Activated naive CD8-positive, alpha-beta T cell treated with anti-CD3 and anti-CD28 coated beads, Interleukin-2, amount 10 ng/mL, durations not matched to agents 7 days and 5 days (primary cell): Measurements from ENCODE around the gene CEP135. TPM values are rescaled to one million over a fixed set of nuclear protein-coding genes. Genes with fewer than 3 reads are reported as not detected.

Experiments used
- ATAC-seq: fragments of 150-1000 bp; cut with Tn5 transposase; one replicate; pipeline ENCODE4 v1.10.0; 2021; ENCODE audit warnings: low read depth, moderate library complexity
- POLR2A ChIA-PET: fragments of 350-600 bp; sonication (Branson Sonifier 250); formaldehyde crosslinking; loops from one replicate; lab custom pipeline; 2021; ENCODE audit warnings: antibody characterized with exemption; lab: Charles Lee
- DNase-seq: peaks from one replicate; pipeline ENCODE4 v3.0.0; 2021
- H3K27ac Mint-ChIP-seq: one replicate; pipeline ENCODE4 v1.8.0; 2022; ENCODE audit warnings: mild to moderate bottlenecking, mixed read lengths
- H3K27me3 Mint-ChIP-seq: one replicate; pipeline ENCODE4 v1.8.0; 2022; ENCODE audit warnings: mild to moderate bottlenecking, moderate library complexity, mixed read lengths
- H3K36me3 Mint-ChIP-seq: one replicate; pipeline ENCODE4 v1.8.0; 2021; ENCODE audit warnings: mild to moderate bottlenecking, mixed read lengths
- H3K4me1 Mint-ChIP-seq: one replicate; pipeline ENCODE4 v1.8.0; 2021; ENCODE audit warnings: mixed read lengths
- H3K4me3 Mint-ChIP-seq: one replicate; pipeline ENCODE4 v1.8.0; 2022; ENCODE audit warnings: mild to moderate bottlenecking, moderate library complexity, mixed read lengths
- H3K9me3 Mint-ChIP-seq: one replicate; pipeline ENCODE4 v1.8.0; 2021; ENCODE audit warnings: mixed read lengths
- total RNA-seq, 2 experiments: library from RNA; stranded (reverse); gene quantifications; one replicate each; pipeline ENCODE4 v1.2.3, GENCODE V29; 2021

Gene CEP135
- total RNA-seq = 10 to 100 TPM; 18.3 to 18.8 TPM

- peak; percentile 79 for ATAC-seq
- H3K4me1 Mint-ChIP-seq = peaks cover 22% of the 10 kb centered on the region
- H3K27me3 Mint-ChIP-seq = no peaks in the 10 kb centered on the region
- H3K27ac Mint-ChIP-seq = peak within 1 kb of the TSS; percentile 82
- POLR2A ChIA-PET = interaction anchor here (0.6 to 2.3 kb wide), 9 partner anchors 9 to 1029 kb away, joined by 3 to 17 read pairs (median 3); partner anchors contain the start of gene AASDH
- peak; percentile 96 for DNase-seq
- no peaks in the 10 kb centered on the region for H3K9me3 Mint-ChIP-seq
- H3K36me3 Mint-ChIP-seq = peaks cover 5% of the 10 kb centered on the region
- H3K4me3 Mint-ChIP-seq = peak within 1 kb of the TSS; percentile 83
These were observed at the start of gene CEP135 for GRCh38 chr4:55948726-55949481. Gene CEP135, plus strand, starts transcription at chr4:55948945. Its CDS starts 3,186 bp downstream, at chr4:55952131.

- H3K36me3 Mint-ChIP-seq = peaks cover 32% of the 10 kb centered on the region
- peaks cover 9% of the 10 kb centered on the region for H3K4me1 Mint-ChIP-seq
- no peaks in the 10 kb centered on the region for H3K27me3 Mint-ChIP-seq
- H3K4me3 Mint-ChIP-seq = no peak overlapping the region
- no peaks in the 10 kb centered on the region for H3K9me3 Mint-ChIP-seq
- DNase-seq (no peak), ATAC-seq (no peak)
- POLR2A ChIA-PET = no interaction called here
- H3K27ac Mint-ChIP-seq = no peak overlapping the region
These were observed 46.1 kb upstream of the CEP135 start for GRCh38 chr4:55902677-55903076.

GRCh38 chr4:55903577-55903976 is 45.2 kb upstream of the CEP135 start:
- Mint-ChIP-seq H3K4me3 (no peak overlapping the region), H3K27ac (no peak overlapping the region), H3K9me3 (no peaks in the 10 kb centered on the region), H3K27me3 (no peaks in the 10 kb centered on the region), H3K4me1 (peaks cover 10% of the 10 kb centered on the region), H3K36me3 (peaks cover 32% of the 10 kb centered on the region)
- ATAC-seq = no peak
- no peak for DNase-seq
- POLR2A ChIA-PET = interaction anchor here (1.2 kb wide), 1 partner anchor 10 kb away, joined by 5 read pairs; no protein-coding TSS in a partner anchor

GRCh38 chr4:55904576-55904975 is 44.2 kb upstream of the CEP135 start:
- peaks cover 34% of the 10 kb centered on the region for H3K36me3 Mint-ChIP-seq
- DNase-seq (no peak), ATAC-seq (no peak)
- peaks cover 10% of the 10 kb centered on the region for H3K4me1 Mint-ChIP-seq
- no peak overlapping the region for H3K4me3 Mint-ChIP-seq
- H3K27ac Mint-ChIP-seq = no peak overlapping the region
- no peaks in the 10 kb centered on the region for H3K9me3 Mint-ChIP-seq
- H3K27me3 Mint-ChIP-seq = no peaks in the 10 kb centered on the region
- POLR2A ChIA-PET = interaction anchor here (1.2 kb wide), 1 partner anchor 11 kb away, joined by 5 read pairs; no protein-coding TSS in a partner anchor

- H3K27ac Mint-ChIP-seq = no peak overlapping the region
- no peaks in the 10 kb centered on the region for H3K9me3 Mint-ChIP-seq
- H3K27me3 Mint-ChIP-seq = no peaks in the 10 kb centered on the region
- DNase-seq (no peak), ATAC-seq (no peak)
- POLR2A ChIA-PET = no interaction called here
- H3K4me3 Mint-ChIP-seq = no peak overlapping the region
- H3K4me1 Mint-ChIP-seq = peaks cover 10% of the 10 kb centered on the region
- peaks cover 24% of the 10 kb centered on the region for H3K36me3 Mint-ChIP-seq
These were observed 42.4 kb upstream of the CEP135 start for GRCh38 chr4:55906323-55906722.

- DNase-seq (no peak), ATAC-seq (peak; percentile 42)
- Mint-ChIP-seq H3K36me3 (peaks cover 24% of the 10 kb centered on the region), H3K4me1 (peaks cover 10% of the 10 kb centered on the region), H3K9me3 (no peaks in the 10 kb centered on the region), H3K27ac (no peak overlapping the region), H3K4me3 (peak overlapping the region; percentile 29), H3K27me3 (no peaks in the 10 kb centered on the region)
- POLR2A ChIA-PET = no interaction called here
These were observed 41.8 kb upstream of the CEP135 start for GRCh38 chr4:55906989-55907388.

GRCh38 chr4:55907469-55907868 is 41.3 kb upstream of the CEP135 start:
- H3K27me3 Mint-ChIP-seq = no peaks in the 10 kb centered on the region
- POLR2A ChIA-PET = no interaction called here

GRCh38 chr4:55910140-55910539 is 38.6 kb upstream of the CEP135 start:
- DNase-seq = no peak
- H3K4me3 Mint-ChIP-seq = no peak overlapping the region
- H3K4me1 Mint-ChIP-seq = peaks cover 10% of the 10 kb centered on the region
- H3K27me3 Mint-ChIP-seq = no peaks in the 10 kb centered on the region
- no peak for ATAC-seq
- H3K27ac Mint-ChIP-seq = no peak overlapping the region
- POLR2A ChIA-PET = no interaction called here
- H3K36me3 Mint-ChIP-seq = peaks cover 15% of the 10 kb centered on the region
- peaks cover 1% of the 10 kb centered on the region for H3K9me3 Mint-ChIP-seq

More at GRCh38 chr4:55907469-55907868, 41.3 kb upstream of the CEP135 start:
- peaks cover 21% of the 10 kb centered on the region for H3K36me3 Mint-ChIP-seq
- DNase-seq = no peak
- H3K4me3 Mint-ChIP-seq = peak overlapping the region; percentile 29
- H3K27ac Mint-ChIP-seq = no peak overlapping the region
- H3K9me3 Mint-ChIP-seq = no peaks in the 10 kb centered on the region
- H3K4me1 Mint-ChIP-seq = peaks cover 10% of the 10 kb centered on the region
- ATAC-seq = no peak

GRCh38 chr4:55912249-55912648 is 36.5 kb upstream of the CEP135 start:
- Mint-ChIP-seq H3K27ac (no peak overlapping the region), H3K4me3 (no peak overlapping the region), H3K9me3 (peaks cover 1% of the 10 kb centered on the region), H3K27me3 (peaks cover 1% of the 10 kb centered on the region), H3K36me3 (peaks cover 2% of the 10 kb centered on the region), H3K4me1 (peaks cover 4% of the 10 kb centered on the region)
- POLR2A ChIA-PET = no interaction called here
- DNase-seq (no peak), ATAC-seq (no peak)

- POLR2A ChIA-PET = no interaction called here
These were observed 28.2 kb upstream of the CEP135 start for GRCh38 chr4:55920571-55920970.

GRCh38 chr4:55921093-55921492 is 27.7 kb upstream of the CEP135 start:
- H3K27ac Mint-ChIP-seq = no peak overlapping the region
- POLR2A ChIA-PET = no interaction called here
- no peak overlapping the region for H3K4me3 Mint-ChIP-seq
- no peaks in the 10 kb centered on the region for H3K36me3 Mint-ChIP-seq
- DNase-seq (no peak), ATAC-seq (no peak)
- H3K9me3 Mint-ChIP-seq = no peaks in the 10 kb centered on the region
- no peaks in the 10 kb centered on the region for H3K4me1 Mint-ChIP-seq
- peaks cover 2% of the 10 kb centered on the region for H3K27me3 Mint-ChIP-seq

More at GRCh38 chr4:55920571-55920970, 28.2 kb upstream of the CEP135 start:
- Mint-ChIP-seq H3K4me3 (no peak overlapping the region), H3K4me1 (no peaks in the 10 kb centered on the region), H3K27me3 (peaks cover 2% of the 10 kb centered on the region), H3K9me3 (no peaks in the 10 kb centered on the region), H3K27ac (no peak overlapping the region), H3K36me3 (no peaks in the 10 kb centered on the region)
- ATAC-seq (no peak), DNase-seq (no peak)

- Mint-ChIP-seq H3K4me3 (no peak overlapping the region), H3K27me3 (no peaks in the 10 kb centered on the region), H3K36me3 (no peaks in the 10 kb centered on the region), H3K9me3 (no peaks in the 10 kb centered on the region), H3K4me1 (no peaks in the 10 kb centered on the region), H3K27ac (no peak overlapping the region)
- POLR2A ChIA-PET = no interaction called here
- no peak for ATAC-seq
- no peak for DNase-seq
These were observed 23.5 kb upstream of the CEP135 start for GRCh38 chr4:55925241-55925640.

GRCh38 chr4:55926610-55927009 is 22.1 kb upstream of the CEP135 start:
- no peaks in the 10 kb centered on the region for H3K4me1 Mint-ChIP-seq
- no peak overlapping the region for H3K27ac Mint-ChIP-seq
- H3K36me3 Mint-ChIP-seq = no peaks in the 10 kb centered on the region
- no peaks in the 10 kb centered on the region for H3K9me3 Mint-ChIP-seq
- no peaks in the 10 kb centered on the region for H3K27me3 Mint-ChIP-seq
- ATAC-seq = no peak
- POLR2A ChIA-PET = no interaction called here
- DNase-seq = no peak
- no peak overlapping the region for H3K4me3 Mint-ChIP-seq

- ATAC-seq = no peak
These were observed 20.8 kb upstream of the CEP135 start for GRCh38 chr4:55927803-55928437.

More at GRCh38 chr4:55927803-55928437, 20.8 kb upstream of the CEP135 start:
- no peaks in the 10 kb centered on the region for H3K27me3 Mint-ChIP-seq
- H3K27ac Mint-ChIP-seq = no peak overlapping the region
- no peaks in the 10 kb centered on the region for H3K36me3 Mint-ChIP-seq
- H3K4me3 Mint-ChIP-seq = no peak overlapping the region
- no peak for DNase-seq
- H3K9me3 Mint-ChIP-seq = no peaks in the 10 kb centered on the region
- POLR2A ChIA-PET = no interaction called here
- H3K4me1 Mint-ChIP-seq = no peaks in the 10 kb centered on the region
